ENCODE measurements around the gene ATCAY.
"Not testable (repeated sequence)": the region's sequence is repeated elsewhere in the genome, so short reads cannot be mapped to it uniquely, and the experiment has no call there.

The ATCAY gene

GRCh38 chr19:3902317-3902973 is 22.0 kb downstream of the ATCAY start:
- no peak for DNase-seq (ENCODE audit: low spot score)

GRCh38 chr19:3904233-3904632 is 23.7 kb downstream of the ATCAY start:
- no peak for DNase-seq (ENCODE audit: low spot score)

GRCh38 chr19:3907626-3908265 is 27.3 kb downstream of the ATCAY start:
- no peak for DNase-seq (ENCODE audit: low spot score)

DNA sequence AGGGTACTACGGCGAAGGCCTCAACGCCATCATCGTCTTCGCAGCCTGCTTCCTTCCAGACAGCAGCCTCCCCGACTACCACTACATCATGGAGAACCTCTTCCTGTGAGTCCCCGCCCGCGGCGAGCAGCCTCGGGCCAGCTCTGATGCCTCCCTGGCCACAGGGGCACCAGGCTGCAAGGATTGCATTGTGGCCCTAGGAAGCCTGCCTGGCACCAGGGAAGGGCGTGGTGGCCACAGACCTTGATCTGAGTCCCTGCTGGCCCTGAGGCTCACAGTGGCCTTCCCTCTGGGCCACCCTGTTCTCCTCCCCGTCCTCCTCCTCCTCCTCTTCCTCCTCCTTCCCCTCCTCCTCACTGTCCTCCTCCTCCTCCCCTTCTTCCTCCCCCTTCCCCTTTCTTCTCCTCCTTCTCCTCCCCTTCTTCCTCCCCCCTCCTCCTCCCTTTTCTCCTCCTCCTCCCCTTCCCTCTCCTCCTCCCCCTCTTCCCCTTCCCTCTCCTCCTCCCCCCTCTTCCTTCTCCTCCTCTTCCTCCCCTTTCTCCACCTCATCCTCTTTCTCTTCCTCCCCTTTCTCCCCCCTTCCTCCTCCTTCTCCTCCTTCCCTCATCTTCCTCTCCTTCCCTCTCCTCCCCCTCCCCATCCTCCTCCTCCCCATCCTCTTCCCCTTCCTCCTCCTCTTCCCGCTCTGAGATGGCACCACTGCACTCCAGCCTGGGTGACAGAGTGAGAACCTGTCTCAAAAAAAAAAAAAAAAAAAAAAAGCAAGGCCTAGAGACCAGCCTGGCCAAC is 28.0 kb downstream of the ATCAY start:
- DNase-seq (ENCODE audit: low spot score) = no peak

DNA sequence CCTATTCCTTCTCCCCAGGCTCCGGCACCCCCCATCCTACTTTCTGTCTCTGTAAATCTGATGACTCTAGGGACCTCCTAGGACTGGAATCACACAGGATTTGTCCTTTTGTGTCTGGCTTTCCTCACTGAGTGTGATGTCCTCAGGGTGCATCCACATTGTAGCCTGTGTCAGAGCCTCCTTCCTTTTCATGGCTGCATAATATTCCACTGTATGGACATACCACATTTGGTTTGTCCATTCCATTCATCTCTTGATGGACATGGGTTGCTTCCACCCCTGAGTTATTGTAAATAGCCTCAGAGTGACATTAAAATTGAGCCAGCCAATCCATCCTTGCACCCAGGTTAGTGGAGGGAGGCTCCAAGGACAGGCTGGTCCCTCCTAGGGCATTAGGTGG is 29.6 kb downstream of the ATCAY start:
- no peak for DNase-seq (ENCODE audit: low spot score)

DNA sequence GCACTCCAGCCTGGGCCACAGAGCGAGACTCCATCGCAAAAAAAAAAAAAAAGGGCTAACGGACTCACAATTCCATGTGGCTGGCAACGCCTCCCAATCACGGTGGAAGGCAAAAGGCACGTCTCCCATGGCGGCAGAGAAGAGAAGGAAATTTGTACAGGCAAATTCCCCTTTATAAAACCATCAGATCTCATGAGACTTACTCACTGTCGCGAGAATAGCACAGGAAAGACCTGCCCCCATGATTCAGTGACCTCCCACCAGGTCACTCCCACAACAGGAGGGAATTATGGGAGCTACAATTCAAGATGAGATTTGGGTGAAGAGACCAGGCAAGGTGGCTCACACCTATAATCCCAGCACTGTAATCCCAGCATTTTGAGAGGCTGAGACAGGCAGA is 33.7 kb downstream of the ATCAY start:
- DNase-seq (ENCODE audit: low spot score) = no peak

DNA sequence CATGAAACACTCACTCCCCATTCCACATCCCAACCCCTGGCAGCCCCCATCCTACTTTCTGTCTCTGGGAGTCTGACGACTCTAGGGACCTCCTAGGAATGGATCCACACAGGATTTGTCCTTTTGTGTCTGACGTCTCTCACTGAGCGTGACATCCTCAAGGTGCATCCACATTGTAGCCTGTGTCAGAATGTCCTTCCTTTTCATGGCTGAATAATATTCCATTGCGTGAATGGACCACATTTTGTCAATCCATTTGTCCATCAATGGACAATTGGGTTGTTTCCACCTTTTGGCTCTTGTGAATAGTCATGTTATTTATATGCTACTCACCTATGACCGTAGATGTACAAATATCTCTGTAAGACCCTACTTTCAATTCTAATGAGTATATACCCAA is 35.5 kb downstream of the ATCAY start:
- no peak for DNase-seq (ENCODE audit: low spot score)

GRCh38 chr19:3919793-3920192 is 39.3 kb downstream of the ATCAY start:
- DNase-seq (ENCODE audit: low spot score) = no peak

DNA sequence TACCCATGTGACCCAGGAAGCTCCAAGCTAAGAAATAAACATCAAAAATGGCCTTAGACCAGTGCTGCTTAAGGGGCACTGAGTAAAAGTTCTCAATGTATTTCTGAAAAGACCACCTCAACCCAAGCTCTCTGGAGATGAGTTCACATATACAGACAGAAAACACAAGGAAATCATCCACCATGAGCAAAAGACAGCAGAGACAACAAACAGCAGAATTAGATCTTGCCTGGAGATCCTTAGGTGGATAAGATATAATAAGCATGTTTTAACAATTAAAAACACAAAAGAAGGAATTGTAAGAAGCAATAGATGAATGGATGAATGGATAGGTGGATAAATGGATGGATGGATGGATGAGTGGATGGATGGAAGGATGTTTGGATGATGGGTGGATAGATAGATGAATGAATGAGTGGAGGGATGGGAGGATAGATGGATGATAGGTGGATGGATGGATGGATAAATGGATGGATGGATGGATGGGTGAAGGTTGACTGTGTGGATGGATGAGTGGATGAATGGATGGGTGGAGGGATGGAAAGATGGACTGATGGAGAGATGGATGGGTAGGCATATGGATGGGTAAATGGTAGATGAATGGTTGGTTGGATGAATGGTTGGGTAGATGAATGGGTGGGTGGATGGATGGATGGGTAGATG is 42.7 kb downstream of the ATCAY start:
- DNase-seq (ENCODE audit: low spot score) = no peak

- no peak for DNase-seq (ENCODE audit: low spot score)
These were observed 43.4 kb downstream of the ATCAY start for GRCh38 chr19:3923912-3924311.

GRCh38 chr19:3931041-3931440 is 50.6 kb downstream of the ATCAY start:
- no peak for DNase-seq (ENCODE audit: low spot score)

- no peak for DNase-seq (ENCODE audit: low spot score)
These were observed 52.7 kb downstream of the ATCAY start, which contains the start of gene NMRK2 for GRCh38 chr19:3932931-3933810. TSS of gene NMRK2 (plus strand) at chr19:3933069. CDS start at chr19:3933672, 603 bp downstream.

- no peak for DNase-seq (ENCODE audit: low spot score)
These were observed 56.3 kb downstream of the ATCAY start for GRCh38 chr19:3936506-3937442.

DNA sequence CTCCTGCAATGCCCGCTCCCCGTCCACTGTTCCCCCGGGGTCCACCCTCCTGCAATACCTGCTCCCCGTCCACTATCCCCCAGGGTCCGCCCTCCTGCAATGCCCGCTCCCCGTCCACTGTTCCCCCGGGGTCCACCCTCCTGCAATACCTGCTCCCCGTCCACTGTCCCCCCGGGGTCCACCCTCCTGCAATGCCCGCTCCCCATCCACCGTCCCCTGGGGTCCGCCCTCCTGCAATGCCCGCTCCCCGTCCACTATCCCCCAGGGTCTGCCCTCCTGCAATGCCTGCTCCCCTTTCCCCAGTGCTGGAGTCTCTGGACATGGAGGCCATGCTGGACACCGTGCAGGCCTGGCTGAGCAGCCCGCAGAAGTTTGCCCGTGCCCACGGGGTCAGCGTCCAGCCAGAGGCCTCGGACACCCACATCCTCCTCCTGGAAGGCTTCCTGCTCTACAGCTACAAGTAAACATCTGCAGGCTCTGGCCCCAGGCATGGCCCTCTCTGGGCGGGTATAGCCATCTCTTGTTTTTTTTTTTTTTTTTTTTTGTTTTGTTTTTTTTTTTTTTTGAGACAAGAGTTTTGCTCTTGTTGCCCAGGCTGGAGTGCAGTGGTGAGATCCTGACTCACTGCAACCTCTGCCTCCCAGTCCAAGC is 57.9 kb downstream of the ATCAY start:
- not testable (repeated sequence) for DNase-seq (ENCODE audit: low spot score)

DNA sequence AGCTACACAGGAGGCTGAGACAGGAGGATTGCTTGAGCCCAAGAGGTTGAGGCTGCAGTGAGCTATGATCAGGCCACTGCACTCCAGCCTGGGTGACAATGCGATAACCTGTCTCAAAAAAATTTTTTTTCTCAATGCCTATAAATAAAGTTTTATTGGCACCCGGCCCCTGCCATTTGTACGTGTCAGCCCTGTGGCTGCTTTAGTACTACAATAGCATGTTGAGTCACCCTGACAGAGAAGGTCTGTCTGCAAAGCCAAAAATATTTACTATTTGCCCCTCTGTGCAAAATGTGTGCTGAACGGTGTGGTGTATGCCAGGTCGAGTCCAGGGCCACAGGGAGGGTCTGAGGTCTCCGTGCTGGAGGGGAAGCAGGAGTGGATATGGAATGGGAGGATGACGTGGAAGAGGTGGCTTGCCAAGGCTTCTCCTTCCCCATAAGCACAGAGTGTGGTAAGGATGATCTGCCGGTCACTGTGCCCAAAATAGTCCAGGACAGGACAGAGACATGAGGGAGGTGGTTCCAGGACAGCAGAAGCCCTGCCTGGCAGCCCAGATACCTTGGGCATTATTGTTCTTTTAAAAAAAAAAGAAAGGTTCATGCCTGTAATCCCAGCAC is 62.4 kb downstream of the ATCAY start:
- no peak for DNase-seq (ENCODE audit: low spot score)

GRCh38 chr19:3944018-3944721 is 63.7 kb downstream of the ATCAY start:
- no peak for DNase-seq (ENCODE audit: low spot score)

GRCh38 chr19:3945838-3946237 is 65.4 kb downstream of the ATCAY start:
- DNase-seq (ENCODE audit: low spot score) = peak; percentile 67

DNA sequence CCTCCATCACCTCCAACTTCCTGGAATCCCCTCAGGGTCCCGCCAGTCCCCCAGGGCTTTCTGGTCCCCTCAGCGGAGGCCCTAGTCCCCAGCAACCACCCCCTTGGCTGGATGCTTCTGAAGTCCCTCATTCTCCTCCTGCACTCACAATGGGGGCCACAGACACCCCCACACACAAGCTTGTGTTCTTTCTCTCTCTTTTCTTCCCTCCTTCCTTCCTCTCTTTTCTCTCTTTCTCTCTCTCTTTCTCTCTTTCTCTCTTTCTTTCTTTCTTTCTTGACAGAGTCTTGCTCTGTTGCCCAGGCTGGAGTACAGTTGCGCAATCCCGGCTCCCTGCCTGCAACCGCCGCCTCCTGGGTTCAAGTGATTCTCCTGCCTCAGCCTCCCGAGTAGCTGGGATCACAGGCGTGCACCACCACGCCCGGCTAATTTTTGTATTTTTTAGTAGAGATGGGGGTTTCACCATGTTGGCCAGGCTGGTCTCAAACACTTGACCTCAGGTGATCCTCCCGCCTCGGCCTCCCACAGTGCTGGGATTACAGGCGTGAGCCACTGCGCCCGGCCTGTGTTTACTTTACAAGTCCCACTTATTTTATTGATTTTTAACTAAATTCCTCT is 66.9 kb downstream of the ATCAY start:
- DNase-seq (ENCODE audit: low spot score) = not testable (repeated sequence)
